ENCODE results near the gene PLAC1. TPM values are rescaled to one million over a fixed set of nuclear protein-coding genes. Genes with fewer than 3 reads are reported as not detected.
A peak's percentile ranks its signal among the peaks of the same experiment; 100 is the strongest.

Gene PLAC1
- total and polyA plus RNA-seq, 2 experiments from 2014 or later: 0.93 to 2.9 TPM

DNA sequence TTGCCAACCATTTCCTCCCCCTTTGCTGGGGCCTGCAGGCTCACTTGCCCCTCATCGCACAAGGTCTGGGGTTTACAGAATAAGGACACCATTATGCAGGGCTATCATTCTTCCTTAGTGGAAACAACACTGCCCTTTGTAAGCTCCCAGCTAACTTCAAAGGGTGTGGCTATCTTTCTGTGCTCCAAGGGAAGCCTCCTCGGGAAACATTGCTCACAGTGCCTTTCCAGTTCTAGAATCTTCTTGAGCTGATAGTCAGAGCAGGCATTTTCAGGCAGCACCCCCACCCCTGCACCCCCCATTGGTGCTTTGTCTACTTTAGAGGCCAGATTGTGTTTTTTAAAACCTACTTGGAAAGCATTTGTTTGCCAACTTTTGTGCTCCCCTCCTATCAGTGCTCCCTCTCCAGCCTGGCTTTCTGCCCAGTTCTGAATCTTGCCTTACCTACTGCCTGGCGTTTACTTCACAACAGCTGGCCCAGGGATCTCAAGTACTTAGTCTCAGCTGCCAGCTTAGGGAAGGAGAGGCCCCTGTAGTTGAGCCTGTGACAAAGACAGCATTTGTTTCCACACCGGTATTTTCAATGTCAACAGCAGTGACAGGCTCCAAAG is 53.5 kb downstream of the PLAC1 start:
- no peaks in the 10 kb centered on the region for H3K9me2 ChIP-seq (replicated peaks; ENCODE audit: insufficient read depth)
- no peak overlapping the region for H2AFZ ChIP-seq
- no peaks in the 10 kb centered on the region for H3K79me2 ChIP-seq
- H3K36me3 ChIP-seq (replicated peaks; ENCODE audit: insufficient read depth, low read depth): no peaks in the 10 kb centered on the region
- no peak overlapping the region for H3K4me3 ChIP-seq
- H3K4me1 ChIP-seq (ENCODE audit: insufficient read depth): no peaks in the 10 kb centered on the region
- no peaks in the 10 kb centered on the region for H3K9me3 ChIP-seq (ENCODE audit: low read depth)
- DNase-seq (ENCODE audit: low spot score): peak; percentile 27
- H3K27ac ChIP-seq: peak overlapping the region; percentile 40
- H3K4me2 ChIP-seq: no peak overlapping the region
- H4K20me1 ChIP-seq (ENCODE audit: insufficient read depth, poor library complexity, severe bottlenecking): no peaks in the 10 kb centered on the region
- no peak for TF ChIP-seq EZH2phosphoT487 (IDR thresholded peaks at IDR 0.05; ENCODE audit: low read depth, severe bottlenecking, unreplicated experiment)
- TF ChIP-seq, protein P1, sequence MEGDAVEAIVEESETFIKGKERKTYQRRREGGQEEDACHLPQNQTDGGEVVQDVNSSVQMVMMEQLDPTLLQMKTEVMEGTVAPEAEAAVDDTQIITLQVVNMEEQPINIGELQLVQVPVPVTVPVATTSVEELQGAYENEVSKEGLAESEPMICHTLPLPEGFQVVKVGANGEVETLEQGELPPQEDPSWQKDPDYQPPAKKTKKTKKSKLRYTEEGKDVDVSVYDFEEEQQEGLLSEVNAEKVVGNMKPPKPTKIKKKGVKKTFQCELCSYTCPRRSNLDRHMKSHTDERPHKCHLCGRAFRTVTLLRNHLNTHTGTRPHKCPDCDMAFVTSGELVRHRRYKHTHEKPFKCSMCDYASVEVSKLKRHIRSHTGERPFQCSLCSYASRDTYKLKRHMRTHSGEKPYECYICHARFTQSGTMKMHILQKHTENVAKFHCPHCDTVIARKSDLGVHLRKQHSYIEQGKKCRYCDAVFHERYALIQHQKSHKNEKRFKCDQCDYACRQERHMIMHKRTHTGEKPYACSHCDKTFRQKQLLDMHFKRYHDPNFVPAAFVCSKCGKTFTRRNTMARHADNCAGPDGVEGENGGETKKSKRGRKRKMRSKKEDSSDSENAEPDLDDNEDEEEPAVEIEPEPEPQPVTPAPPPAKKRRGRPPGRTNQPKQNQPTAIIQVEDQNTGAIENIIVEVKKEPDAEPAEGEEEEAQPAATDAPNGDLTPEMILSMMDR (IDR thresholded peaks at IDR 0.05; ENCODE audit: poor library complexity): no peak
- TF ChIP-seq EZH2 (IDR thresholded peaks at IDR 0.05; ENCODE audit: borderline replicate concordance): no peak
- H3K27me3 ChIP-seq: no peaks in the 10 kb centered on the region
- 56% methylated on average over 4 of the region's 4 CpGs for WGBS (ENCODE audit: low lambda C conversion rate, missing lambda C conversion rate)

DNA sequence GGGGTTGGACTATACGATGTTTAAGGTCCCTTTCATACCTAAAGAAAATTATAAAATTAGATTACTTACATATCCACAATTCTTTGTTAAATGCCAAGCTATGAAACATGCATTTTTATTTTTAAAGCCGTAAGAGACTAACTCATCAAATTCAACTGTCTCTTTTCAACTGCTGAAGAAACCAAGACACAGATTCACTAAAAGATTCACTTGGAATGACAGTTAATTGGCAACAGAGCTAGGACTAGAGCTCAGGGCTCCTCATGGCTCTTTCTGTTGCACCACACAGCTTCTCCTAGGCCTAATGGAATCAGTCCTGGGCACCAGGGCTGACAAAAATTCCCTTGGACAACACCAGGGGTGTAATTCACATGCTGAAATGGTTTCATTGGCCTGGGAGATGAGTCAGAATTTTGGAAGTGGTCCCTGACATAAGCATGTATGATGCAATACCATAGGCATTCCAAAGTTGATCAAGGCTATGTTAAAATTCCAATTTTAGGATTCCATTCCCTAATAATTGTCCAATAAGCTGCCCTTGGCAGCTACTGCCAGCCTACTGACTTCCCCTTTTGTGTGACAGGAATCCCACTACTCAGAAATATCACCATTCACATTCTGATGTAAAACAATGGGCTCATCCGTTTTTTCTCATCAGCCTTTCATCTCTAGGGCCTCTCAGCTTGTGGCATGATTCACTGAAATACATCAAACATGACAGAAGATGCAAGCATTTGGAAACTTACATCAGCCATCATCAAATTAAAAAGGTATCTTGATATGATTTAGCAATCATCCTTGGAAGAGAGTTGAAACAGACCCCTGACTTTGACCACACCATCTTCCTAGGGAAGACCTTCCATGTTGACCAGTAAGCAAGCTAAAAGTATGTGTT is 54.2 kb downstream of the PLAC1 start:
- H3K79me2 ChIP-seq: no peaks in the 10 kb centered on the region
- no peaks in the 10 kb centered on the region for H3K36me3 ChIP-seq (replicated peaks; ENCODE audit: insufficient read depth, low read depth)
- H3K4me3 ChIP-seq: no peak overlapping the region
- H4K20me1 ChIP-seq (ENCODE audit: insufficient read depth, poor library complexity, severe bottlenecking): no peaks in the 10 kb centered on the region
- H2AFZ ChIP-seq: no peak overlapping the region
- DNase-seq (ENCODE audit: low spot score): no peak
- no peaks in the 10 kb centered on the region for H3K27me3 ChIP-seq
- no peak for TF ChIP-seq EZH2 (IDR thresholded peaks at IDR 0.05; ENCODE audit: borderline replicate concordance)
- TF ChIP-seq, protein P1 (IDR thresholded peaks at IDR 0.05; ENCODE audit: poor library complexity): no peak
- TF ChIP-seq EZH2phosphoT487 (IDR thresholded peaks at IDR 0.05; ENCODE audit: low read depth, severe bottlenecking, unreplicated experiment): no peak
- 74% methylated on average over 3 of the region's 3 CpGs for WGBS (ENCODE audit: low lambda C conversion rate, missing lambda C conversion rate)
- H3K9me2 ChIP-seq (replicated peaks; ENCODE audit: insufficient read depth): no peaks in the 10 kb centered on the region
- no peaks in the 10 kb centered on the region for H3K9me3 ChIP-seq (ENCODE audit: low read depth)
- peak overlapping the region; percentile 40 for H3K27ac ChIP-seq
- no peak overlapping the region for H3K4me2 ChIP-seq
- H3K4me1 ChIP-seq (ENCODE audit: insufficient read depth): no peaks in the 10 kb centered on the region

DNA sequence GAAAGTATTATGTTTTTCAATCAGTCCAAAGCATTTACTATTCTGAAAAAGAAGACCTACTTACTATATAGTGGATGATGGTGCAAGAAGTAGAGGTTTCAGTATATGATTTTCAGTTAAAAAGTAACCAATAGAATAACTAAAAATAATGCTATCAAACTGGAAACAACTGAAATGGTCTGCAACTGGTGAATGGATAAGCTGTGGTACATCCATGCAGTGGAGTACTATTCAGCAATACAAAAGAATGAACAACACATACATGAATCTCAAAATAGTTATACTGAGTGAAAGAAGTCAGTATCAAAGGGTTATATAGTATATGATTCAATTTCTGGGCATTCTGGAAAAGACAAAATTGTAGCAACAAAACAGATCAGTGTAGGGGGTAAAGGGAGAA is 55.9 kb downstream of the PLAC1 start:
- no peaks in the 10 kb centered on the region for H3K79me2 ChIP-seq

More for the DNA sequence above, 55.9 kb downstream of the PLAC1 start:
- Histone ChIP-seq H3K4me3 (no peak overlapping the region), H3K4me1 (ENCODE audit: insufficient read depth) (no peaks in the 10 kb centered on the region), H4K20me1 (ENCODE audit: insufficient read depth, poor library complexity, severe bottlenecking) (no peaks in the 10 kb centered on the region), H3K9me2 (replicated peaks; ENCODE audit: insufficient read depth) (no peaks in the 10 kb centered on the region), H3K27ac (no peak overlapping the region), H2AFZ (no peak overlapping the region), H3K9me3 (ENCODE audit: low read depth) (no peaks in the 10 kb centered on the region), H3K4me2 (no peak overlapping the region), H3K27me3 (no peaks in the 10 kb centered on the region), H3K36me3 (replicated peaks; ENCODE audit: insufficient read depth, low read depth) (no peaks in the 10 kb centered on the region)
- no peak for DNase-seq (ENCODE audit: low spot score)
- TF ChIP-seq, protein P1 (IDR thresholded peaks at IDR 0.05; ENCODE audit: poor library complexity): no peak
- TF ChIP-seq EZH2phosphoT487 (IDR thresholded peaks at IDR 0.05; ENCODE audit: low read depth, severe bottlenecking, unreplicated experiment) (no peak), EZH2 (IDR thresholded peaks at IDR 0.05; ENCODE audit: borderline replicate concordance) (no peak)
